GM19035 (cell line): Measurements from ENCODE around the gene STRIP2.
"Not testable (repeated sequence)": the region's sequence is repeated elsewhere in the genome, so short reads cannot be mapped to it uniquely, and the experiment has no call there.

Experiments
- ATAC-seq: cut with Tn5 transposase; IDR thresholded peaks from one replicate; pipeline ENCODE4 v1.9.1; 2021; ENCODE audit not compliant: unreplicated experiment

The STRIP2 gene

DNA sequence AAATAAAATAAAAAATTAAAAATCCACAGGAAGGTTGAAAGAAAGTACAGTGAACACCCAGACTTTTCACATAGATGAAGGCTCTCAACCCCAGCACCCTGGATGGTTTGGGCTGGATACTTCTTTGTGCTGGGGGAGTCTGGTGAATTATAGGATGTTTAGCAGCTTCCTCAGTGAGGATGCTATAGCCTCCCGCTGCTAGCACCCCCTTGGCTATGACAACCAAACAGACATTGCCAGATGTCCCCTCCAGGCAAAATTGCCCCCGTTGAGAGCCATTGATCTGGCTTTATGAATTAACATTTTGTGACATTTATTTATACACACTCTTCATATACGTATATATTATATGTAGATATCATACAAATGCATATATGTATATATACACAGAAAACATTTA, 89.7 kb downstream of the STRIP2 start:
- no peak for ATAC-seq

DNA sequence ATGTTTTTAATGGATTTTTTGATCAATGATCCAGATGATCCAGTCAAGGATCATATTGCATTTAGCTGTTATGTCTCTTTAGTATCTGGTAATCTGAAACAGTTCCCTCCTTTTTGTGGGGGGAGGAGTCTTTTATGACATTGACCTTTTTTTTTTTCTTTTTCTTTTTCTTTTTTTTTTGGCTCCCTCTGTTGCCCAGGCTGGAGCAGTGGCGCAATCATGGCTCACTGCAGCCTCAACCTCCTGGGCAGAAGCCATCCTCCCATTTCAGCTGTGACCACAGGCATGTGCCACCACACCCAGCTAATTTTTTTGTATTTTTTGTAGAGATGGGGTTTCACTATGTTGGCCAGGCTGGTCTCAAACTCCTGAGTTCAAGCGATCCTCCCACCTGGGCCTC, 90.2 kb downstream of the STRIP2 start:
- not testable (repeated sequence) for ATAC-seq

DNA sequence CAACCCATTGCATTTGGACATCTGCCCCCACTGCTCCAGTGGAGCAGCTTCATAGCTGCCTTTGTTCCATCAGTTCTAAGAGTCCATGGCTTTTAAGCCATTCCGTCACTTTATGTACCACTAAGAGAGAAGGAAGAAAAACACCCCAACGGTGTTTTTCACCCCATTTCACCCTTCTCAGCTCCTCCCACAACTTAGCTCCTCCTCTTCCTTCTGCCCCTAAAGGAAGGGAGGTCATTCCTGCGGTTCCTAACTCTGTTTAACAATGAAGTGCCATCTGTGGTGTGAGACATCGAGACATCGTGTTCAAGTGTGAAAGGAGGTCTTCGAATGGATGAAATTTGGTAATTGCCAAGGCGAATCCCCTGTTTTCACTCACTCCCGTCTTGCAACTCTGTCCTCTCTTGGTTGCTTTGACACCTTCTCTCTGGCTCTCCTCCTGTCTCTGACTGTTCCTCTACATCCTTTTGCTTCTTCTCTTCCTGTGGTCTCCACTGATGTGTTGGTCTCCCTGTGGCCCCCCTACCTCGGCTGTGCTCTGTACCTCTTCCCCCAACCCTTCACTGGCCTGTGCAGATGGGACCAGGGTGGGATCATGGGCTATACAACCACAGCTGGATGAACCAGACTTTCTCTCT, 91.1 kb downstream of the STRIP2 start:
- ATAC-seq = no peak

DNA sequence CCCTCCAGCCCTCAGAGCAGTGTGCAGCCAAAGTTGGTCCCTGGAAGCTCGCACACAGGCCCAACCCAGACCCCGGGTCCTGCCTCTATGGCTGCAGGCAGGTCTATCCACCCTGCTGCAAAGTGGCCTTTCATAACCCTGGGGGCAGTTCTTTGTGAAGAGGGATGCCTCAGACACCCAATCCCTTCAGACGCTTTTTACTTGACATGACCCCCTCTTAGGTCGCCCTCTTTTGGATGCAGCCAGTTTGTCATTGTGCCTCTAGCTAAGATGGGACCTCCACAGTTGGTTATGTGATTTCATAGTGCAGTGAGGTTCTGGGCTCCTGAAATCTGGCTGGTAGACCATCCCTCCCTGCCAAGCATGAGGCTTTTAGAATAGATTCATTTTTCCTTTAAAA, 95.4 kb downstream of the STRIP2 start:
- ATAC-seq = no peak

DNA sequence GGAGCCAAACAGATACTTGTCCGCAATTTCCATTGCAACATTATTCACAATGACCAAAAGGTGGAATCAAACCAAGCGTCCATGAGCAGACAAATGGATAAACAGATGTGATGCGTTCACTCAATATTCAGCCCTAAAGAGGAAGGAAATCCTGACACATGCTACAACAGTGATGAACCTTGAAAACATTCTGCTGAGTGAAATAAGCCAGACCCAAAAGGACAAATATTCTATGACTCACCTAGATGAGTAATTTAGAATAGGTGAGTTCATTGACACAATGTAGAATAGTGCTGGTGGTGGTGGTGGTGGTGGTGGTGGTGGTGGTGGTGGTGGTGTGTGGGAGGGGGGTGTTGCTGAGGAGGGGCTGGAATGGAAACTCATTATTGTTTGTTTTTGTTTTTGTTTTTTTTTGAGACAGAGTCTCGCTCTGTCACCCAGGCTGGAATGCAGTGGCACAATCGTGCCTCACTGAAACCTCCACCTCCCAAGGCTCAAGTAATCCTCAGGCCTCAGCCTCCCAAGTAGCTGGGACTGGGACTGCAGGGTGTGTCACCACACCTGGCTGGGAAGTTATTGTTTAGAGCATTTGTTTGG, 96.7 kb downstream of the STRIP2 start:
- no peak for ATAC-seq

DNA sequence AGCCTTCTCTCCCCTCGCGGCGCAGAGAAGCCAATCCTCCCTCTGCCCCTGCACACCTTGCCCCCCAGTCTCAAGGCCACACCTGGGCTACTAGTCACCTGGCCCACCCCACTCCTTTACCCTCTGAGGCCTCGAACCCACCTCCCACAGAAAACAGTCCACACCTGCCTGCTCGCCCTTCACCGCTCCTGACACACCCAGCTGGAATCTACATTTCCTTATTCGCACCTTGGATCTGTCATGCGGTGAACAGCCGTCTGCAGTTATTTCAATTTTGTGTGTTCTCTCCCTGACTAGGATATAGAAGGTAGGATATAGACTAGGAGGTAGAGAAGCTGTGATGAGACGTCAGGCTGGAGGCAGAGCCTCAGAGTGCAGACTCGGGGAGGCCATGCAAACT, 97.5 kb downstream of the STRIP2 start:
- ATAC-seq = no peak

DNA sequence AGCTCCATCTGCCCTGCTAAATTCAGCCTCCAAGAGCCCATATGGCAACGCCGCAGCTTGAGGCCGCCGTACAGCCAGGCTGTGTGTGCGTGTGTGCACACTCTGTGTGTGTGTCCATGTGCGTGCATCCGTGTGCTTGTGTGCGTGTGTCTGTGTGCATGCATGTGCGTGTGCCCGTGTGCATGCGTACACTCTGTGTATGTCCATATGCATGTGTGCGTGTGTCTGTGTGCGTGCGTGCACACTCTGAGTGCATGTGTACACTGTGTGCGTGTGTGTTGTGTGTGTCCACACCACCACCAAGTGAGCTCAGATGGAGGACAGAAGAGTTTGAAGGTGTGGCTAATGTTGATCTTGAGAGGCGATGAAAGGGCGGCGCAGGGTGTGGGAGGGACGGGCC, 98.1 kb downstream of the STRIP2 start:
- no peak for ATAC-seq

DNA sequence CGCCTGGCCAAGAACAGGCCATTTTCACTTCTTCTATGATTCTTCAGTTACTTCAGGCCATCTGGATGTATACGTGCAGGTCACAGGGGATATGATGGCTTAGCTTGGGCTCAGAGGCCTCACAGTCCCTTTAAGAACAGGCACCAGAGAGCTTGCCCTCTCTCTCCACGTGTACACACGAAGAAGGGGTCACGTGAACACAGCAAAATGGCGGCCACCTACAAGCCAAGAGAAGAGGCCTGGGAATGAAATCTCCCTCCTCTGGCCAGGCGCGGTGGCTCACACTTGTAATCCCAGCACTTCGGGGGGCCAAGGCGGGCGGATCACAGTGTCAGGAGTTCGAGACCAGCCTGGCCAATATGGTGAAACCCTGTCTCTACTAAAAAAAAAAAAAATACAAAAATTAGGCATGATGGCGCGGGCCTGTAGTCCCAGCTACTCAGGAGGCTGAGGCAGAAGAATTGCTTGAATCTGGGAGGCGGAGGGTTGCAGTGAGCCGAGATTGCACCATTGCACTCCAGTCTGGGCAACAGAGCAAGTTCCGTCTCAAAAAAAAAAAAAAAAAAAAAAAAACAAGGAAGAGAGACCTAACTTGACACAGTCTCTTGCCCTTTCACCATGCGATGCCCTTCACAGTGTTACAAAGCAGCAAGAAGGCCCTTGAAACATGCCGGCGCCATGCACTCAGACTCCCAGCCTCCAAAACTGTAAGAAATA, 100.5 kb downstream of the STRIP2 start:
- not testable (repeated sequence) for ATAC-seq

DNA sequence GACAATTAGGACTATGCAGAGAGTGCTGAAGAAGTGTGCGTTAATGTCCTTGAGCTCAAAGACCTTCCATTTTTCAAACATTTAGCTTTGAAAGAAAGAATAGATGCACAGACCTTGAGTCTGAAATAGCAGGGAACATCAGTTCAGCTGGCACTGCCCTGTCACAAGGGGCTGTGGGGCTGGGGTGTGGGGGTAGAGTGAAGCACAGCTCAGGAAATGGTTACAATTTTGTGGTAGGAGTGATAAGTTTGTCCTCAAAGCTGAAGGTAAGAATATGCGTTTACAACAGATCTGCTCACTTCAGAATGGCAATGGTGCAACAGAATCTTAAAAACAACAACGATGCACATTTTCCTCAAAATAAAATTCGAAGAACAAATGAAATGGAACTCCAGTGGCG, 101.7 kb downstream of the STRIP2 start:
- no peak for ATAC-seq

DNA sequence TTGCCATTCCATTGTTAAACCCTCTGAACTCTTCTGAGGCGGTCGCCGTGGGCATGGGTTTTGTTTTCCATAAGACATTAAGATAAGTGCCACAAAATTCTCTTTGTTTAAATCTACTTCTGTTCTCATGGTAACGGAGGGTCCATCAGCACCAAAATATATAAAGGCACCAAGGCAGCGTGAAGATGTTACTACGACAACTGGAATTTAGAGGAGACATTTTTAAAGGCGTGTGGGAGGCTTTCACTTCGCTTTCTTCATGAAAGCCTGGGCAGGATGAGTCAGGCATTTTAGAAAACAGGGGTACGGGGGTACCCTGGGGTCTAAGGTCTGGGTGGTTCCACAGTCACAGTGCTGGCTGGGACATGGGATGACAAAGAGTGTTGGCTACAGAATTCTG, 102.1 kb downstream of the STRIP2 start:
- ATAC-seq = no peak
